Stomach (tissue), 9 donors: ENCODE measurements around the gene KCNJ14. TPM values are rescaled to one million over a fixed set of nuclear protein-coding genes. Genes with fewer than 3 reads are reported as not detected.

Experiments used
- DNase-seq, 2 donors: peaks; one replicate each; pipeline versions ENCODE4 v3.0.0 to v3.0.0-alpha.2; 2013 to 2019
- H3K27ac ChIP-seq, 5 donors: fragments of 200-600 bp in 4 of 5; sonication (generic) in 4 of 5; one replicate each; pipeline ENCODE4 v1.5.1; 2013 to 2019; ENCODE audit warnings: mild to moderate bottlenecking in 1 of 5, moderate library complexity in 1 of 5
- H3K27me3 ChIP-seq, 3 donors: fragments of 200-600 bp; sonication (generic); one replicate each; pipeline ENCODE4 v1.5.1; 2017 to 2019; ENCODE audit warnings: mixed run types in 1 of 3
- H3K36me3 ChIP-seq, 4 donors: fragments of 200-600 bp; sonication (generic); 1 replicate in 3 of 4; 2 replicates in 1 of 4; pipeline ENCODE4 v1.5.1; 2016 to 2019
- H3K4me1 ChIP-seq, 4 donors: fragments of 200-600 bp; sonication (generic); one replicate each; pipeline ENCODE4 v1.5.1; 2016 to 2019
- H3K4me3 ChIP-seq, 4 donors: fragments of 200-600 bp; sonication (generic) in 3 of 4; one replicate each; pipeline ENCODE4 v1.5.1; 2016 to 2019; ENCODE audit warnings: mild to moderate bottlenecking in 1 of 4
- H3K9me3 ChIP-seq, 4 donors: fragments of 200-600 bp; sonication (generic); one replicate each; pipeline ENCODE4 v1.5.1; 2016 to 2019
- CTCF ChIP-seq, 7 experiments: fragments of 450-650 bp in 4 of 7; fragments of 200-600 bp in 3 of 7; sonication (generic) in 3 of 7; IDR thresholded peaks; one replicate each; pipeline ENCODE4 v1.5.1; 2016 to 2019; ENCODE audit warnings: antibody characterized with exemption in 7 of 7, control low read depth in 2 of 7, mild to moderate bottlenecking in 1 of 7
- EP300 ChIP-seq: sonication (generic); formaldehyde crosslinking; IDR thresholded peaks from one replicate; pipeline ENCODE4 v1.6.1; 2017; ENCODE audit warnings: antibody characterized with exemption
- POLR2A ChIP-seq, 4 donors: fragments of 450-650 bp; IDR thresholded peaks; one replicate each; pipeline ENCODE4 v1.6.1; 2016; ENCODE audit warnings: antibody characterized with exemption in 4 of 4, control low read depth in 2 of 4, mild to moderate bottlenecking in 1 of 4, moderate library complexity in 1 of 4
- POLR2AphosphoS5 ChIP-seq, 3 donors: sonication (generic); formaldehyde crosslinking; IDR thresholded peaks; one replicate each; pipeline ENCODE4 v1.6.1; 2016; ENCODE audit warnings: antibody characterized with exemption in 3 of 3
- WGBS, 5 donors: extraction: QIAGEN DNeasy Blood & Tissue Kit in 3 of 5; methylation state at CpG; one replicate each; pipeline versions ENCODE4 v1.1.5 to v1.1.7; 2013 to 2018; 5-methylcytosine and 5-hydroxymethylcytosine counted together
- intact Hi-C: fragments of 100-400 bp; cut with DNase I; formaldehyde crosslinking; loops from one replicate; pipeline ENCODE4 v1.15.1; 2023; ENCODE audit warnings: low total_unique reads
- polyA plus RNA-seq, 3 donors: library from polyadenylated mRNA; stranded (reverse); fragments of 200-250 nt; gene quantifications; one replicate each; pipeline ENCODE4 v1.2.3, GENCODE V29; 2013
- total RNA-seq, 5 donors: library from RNA; depleted of rRNA; stranded (reverse); fragments of >200 nt; gene quantifications; one replicate each; pipeline versions ENCODE4 v1.1.0 to v1.2.3, GENCODE V29; 2014 to 2016
- donor health status: healthy with polysubstance abuse.
- donor health status: Bipolar disorder and iron deficiency.
- donor health status: healthy.

KCNJ14 gene
- total and polyA plus RNA-seq, 8 donors, result 0.19 to 4.6 (median 0.92) TPM; not detected in 3

- Histone ChIP-seq H3K4me1 (no peaks in the 10 kb centered on the region), H3K4me3 (no peak overlapping the region), H3K9me3 (no peaks in the 10 kb centered on the region), H3K27ac (no peak overlapping the region), H3K27me3 (no peaks in the 10 kb centered on the region), H3K36me3 (peaks cover 1 to 27% (median 19%) of the 10 kb centered on the region in 4 donors)
- intact Hi-C loops, result no loop called here
- 87 to 95% (median 92%) methylated on average over 33 to 36 of the region's 36 CpGs for WGBS, 5 donors
- TF ChIP-seq POLR2A (IDR thresholded peaks at IDR 0.05) (no peak), EP300 (no peak), CTCF (IDR thresholded peaks at IDR 0.05) (no peak), POLR2AphosphoS5 (IDR thresholded peaks at IDR 0.05) (no peak)
- no peak for DNase-seq
Measured at GRCh38 chr19:48461651-48461981, 6.2 kb downstream of the KCNJ14 start.

GRCh38 chr19:48461982-48462655 is 6.7 kb downstream of the KCNJ14 start:
- no peak for TF ChIP-seq EP300
- TF ChIP-seq POLR2AphosphoS5 (IDR thresholded peaks at IDR 0.05), result no peak
- no peak for TF ChIP-seq POLR2A (IDR thresholded peaks at IDR 0.05)
- no peak for TF ChIP-seq CTCF (IDR thresholded peaks at IDR 0.05)
- Histone ChIP-seq H3K4me1 (no peaks in the 10 kb centered on the region), H3K27ac (no peak overlapping the region), H3K27me3 (no peaks in the 10 kb centered on the region), H3K36me3 (peaks cover 0 to 22% (median 14%) of the 10 kb centered on the region in 4 donors), H3K4me3 (no peak overlapping the region), H3K9me3 (no peaks in the 10 kb centered on the region)
- no peak for DNase-seq
- 81 to 87% (median 82%) methylated on average over 50 to 62 of the region's 62 CpGs for WGBS, 5 donors
- intact Hi-C loops, result no loop called here

GRCh38 chr19:48465215-48465614 is 9.8 kb downstream of the KCNJ14 start:
- Histone ChIP-seq H3K27ac (no peak overlapping the region), H3K9me3 (no peaks in the 10 kb centered on the region), H3K36me3 (peaks cover 0 to 10% (median 8%) of the 10 kb centered on the region in 4 donors), H3K4me3 (no peak overlapping the region), H3K27me3 (no peaks in the 10 kb centered on the region), H3K4me1 (peaks cover 3 to 15% (median 11%) of the 10 kb centered on the region in 4 donors)
- TF ChIP-seq POLR2AphosphoS5 (IDR thresholded peaks at IDR 0.05), result no peak
- TF ChIP-seq CTCF (IDR thresholded peaks at IDR 0.05), result no peak
- no peak for TF ChIP-seq POLR2A (IDR thresholded peaks at IDR 0.05)
- TF ChIP-seq EP300, result no peak
- WGBS, 5 donors, result 82 to 91% (median 86%) methylated on average over 1 of the region's 1 CpG
- intact Hi-C loops, result no loop called here
- no peak for DNase-seq

GRCh38 chr19:48466561-48467325 is 11.4 kb downstream of the KCNJ14 start:
- no peak for TF ChIP-seq CTCF (IDR thresholded peaks at IDR 0.05)
- TF ChIP-seq EP300, result no peak
- TF ChIP-seq POLR2A (IDR thresholded peaks at IDR 0.05), result no peak
- TF ChIP-seq POLR2AphosphoS5 (IDR thresholded peaks at IDR 0.05), result no peak
- Histone ChIP-seq H3K36me3 (peaks cover 14 to 24% (median 21%) of the 10 kb centered on the region in 4 donors), H3K27me3 (no peaks in the 10 kb centered on the region), H3K27ac (no peak overlapping the region), H3K4me3 (no peak overlapping the region), H3K9me3 (no peaks in the 10 kb centered on the region), H3K4me1 (peaks cover 7 to 30% (median 23%) of the 10 kb centered on the region in 4 donors)
- DNase-seq, result no peak
- WGBS, 5 donors, result 53 to 68% (median 66%) methylated on average over 13 to 16 of the region's 16 CpGs
- intact Hi-C loops, result no loop called here
